ENCODE measurements around the gene SELENOW. TPM values are rescaled to one million over a fixed set of nuclear protein-coding genes. Genes with fewer than 3 reads are reported as not detected.

Gene SELENOW
- 128 TPM for total RNA-seq (2013)
- polyA plus RNA-seq: 100 to 1,000 TPM; 103 to 204 (median 171) TPM
- 51.0 and 82.0 TPM in 2 replicates for polyA minus RNA-seq
- total RNA-seq: 3.5 to 24.5 (median 20.0) reads per million in 11 experiments

GRCh38 chr19:47778049-47778953, at the start of gene SELENOW:
Gene SELENOW, plus strand, starts transcription at chr19:47778703. Its CDS starts 83 bp downstream, at chr19:47778786.
- H3K27me3 Mint-ChIP-seq (ENCODE audit: low read depth in 3 of 3): peaks cover 0 to 7% (median 2%) of the 10 kb centered on the region in 3 donors
- no peaks in the 10 kb centered on the region for H4K20me1 ChIP-seq (ENCODE audit: insufficient read depth, low read length)
- H3K4me3 Mint-ChIP-seq: peak within 1 kb of the TSS; percentile 85 to 96
- H3K27ac ChIP-seq (ENCODE audit: low read depth in 1 of 2, low read length in 2 of 2): peak within 1 kb of the TSS; percentile 20 to 92
- TF ChIP-seq CTCF (IDR thresholded peaks at IDR 0.05): no peak
- peaks cover 23% of the 10 kb centered on the region for H3K4me1 Mint-ChIP-seq
- H3K36me3 ChIP-seq (replicated peaks in 1 of 2; ENCODE audit: control insufficient read depth in 1 of 2, insufficient read depth in 2 of 2, low read length in 2 of 2): peaks cover 14 to 23% of the 10 kb centered on the region in 2 donors
- 2% methylated on average over 47 of the region's 65 CpGs for WGBS (ENCODE audit: insufficient coverage)
- peak within 1 kb of the TSS; percentile 92 for H3K9ac ChIP-seq (ENCODE audit: insufficient read depth, low read length, poor library complexity, severe bottlenecking)
- peak within 1 kb of the TSS in 6 of 7 donors; percentile 78 to 90 (median 82) for H3K27ac Mint-ChIP-seq
- H3K9me3 ChIP-seq (replicated peaks in 1 of 2; ENCODE audit: control insufficient read depth in 1 of 2, insufficient read depth in 1 of 2, low read length in 2 of 2): no peaks in the 10 kb centered on the region
- peaks cover 0 to 1% (median 0%) of the 10 kb centered on the region in 7 donors for H3K9me3 Mint-ChIP-seq
- peak within 1 kb of the TSS; percentile 89 for H3K4me2 ChIP-seq (replicated peaks; ENCODE audit: extremely low read depth, low read length, poor library complexity, severe bottlenecking)
- H3K4me1 ChIP-seq (ENCODE audit: control insufficient read depth in 1 of 2, insufficient read depth in 2 of 2, low read length in 2 of 2): peaks cover 15 to 25% of the 10 kb centered on the region in 2 donors
- intact Hi-C loops (cut with micrococcal nuclease): no loop called here
- no peaks in the 10 kb centered on the region for H3K27me3 ChIP-seq (ENCODE audit: control insufficient read depth in 2 of 2, insufficient read depth in 2 of 2, low read length in 2 of 2)
- peaks cover 13% of the 10 kb centered on the region for H3K79me2 ChIP-seq (ENCODE audit: insufficient read depth, low read length)
- H3K36me3 Mint-ChIP-seq: peaks cover 22 to 25% of the 10 kb centered on the region in 2 donors
- peak within 1 kb of the TSS; percentile 100 for H2AFZ ChIP-seq (ENCODE audit: insufficient read depth, low read depth, low read length, poor library complexity, severe bottlenecking)
- peak; percentile 28 to 52 (median 48) for DNase-seq
- H3K4me3 ChIP-seq (replicated peaks in 1 of 3; ENCODE audit: low read depth in 2 of 3, low read length in 3 of 3): peak within 1 kb of the TSS; percentile 53 to 95 (median 84)

GRCh38 chr19:47729468-47729798, 49.1 kb upstream of the SELENOW start:
- H3K4me1 Mint-ChIP-seq: peaks cover 10% of the 10 kb centered on the region
- Histone ChIP-seq H3K79me2 (ENCODE audit: insufficient read depth, low read length) (no peaks in the 10 kb centered on the region), H3K4me3 (replicated peaks in 1 of 3; ENCODE audit: low read depth in 2 of 3, low read length in 3 of 3) (no peak overlapping the region), H3K9me3 (replicated peaks in 1 of 2; ENCODE audit: control insufficient read depth in 1 of 2, insufficient read depth in 1 of 2, low read length in 2 of 2) (peaks cover 15 to 20% of the 10 kb centered on the region in 2 donors), H4K20me1 (ENCODE audit: insufficient read depth, low read length) (no peaks in the 10 kb centered on the region), H3K4me1 (ENCODE audit: control insufficient read depth in 1 of 2, insufficient read depth in 2 of 2, low read length in 2 of 2) (peaks cover 0 to 8% of the 10 kb centered on the region in 2 donors), H2AFZ (ENCODE audit: insufficient read depth, low read depth, low read length, poor library complexity, severe bottlenecking) (no peak overlapping the region), H3K4me2 (replicated peaks; ENCODE audit: extremely low read depth, low read length, poor library complexity, severe bottlenecking) (no peak overlapping the region), H3K27me3 (ENCODE audit: control insufficient read depth in 2 of 2, insufficient read depth in 2 of 2, low read length in 2 of 2) (peaks cover 14 to 24% of the 10 kb centered on the region in 2 donors), H3K36me3 (replicated peaks in 1 of 2; ENCODE audit: control insufficient read depth in 1 of 2, insufficient read depth in 2 of 2, low read length in 2 of 2) (no peaks in the 10 kb centered on the region), H3K27ac (ENCODE audit: low read depth in 1 of 2, low read length in 2 of 2) (no peak overlapping the region), H3K9ac (ENCODE audit: insufficient read depth, low read length, poor library complexity, severe bottlenecking) (no peak overlapping the region)
- H3K4me3 Mint-ChIP-seq: peak overlapping the region in 1 of 2 donors; percentile 89
- WGBS (ENCODE audit: insufficient coverage): 3% methylated on average over 8 of the region's 9 CpGs
- peaks cover 28 to 42% (median 31%) of the 10 kb centered on the region in 3 donors for H3K27me3 Mint-ChIP-seq (ENCODE audit: low read depth in 3 of 3)
- H3K36me3 Mint-ChIP-seq: no peaks in the 10 kb centered on the region
- no peak overlapping the region for H3K27ac Mint-ChIP-seq
- peaks cover 10 to 27% (median 12%) of the 10 kb centered on the region in 7 donors for H3K9me3 Mint-ChIP-seq
- no peak for DNase-seq
- intact Hi-C loops (cut with micrococcal nuclease): no loop called here
- no peak for TF ChIP-seq CTCF (IDR thresholded peaks at IDR 0.05)
